Measurements from ENCODE around the gene ADGRD2.
A peak's percentile ranks its signal among the peaks of the same experiment; 100 is the strongest.

ADGRD2 gene

GRCh38 chr9:124474151-124474550 is 23.9 kb downstream of the ADGRD2 start:
- no peak for TF ChIP-seq REST (IDR thresholded peaks at IDR 0.05; ENCODE audit: insufficient read depth in 1 of 2, low read depth in 2 of 2, low read length in 2 of 2)

GRCh38 chr9:124475158-124475867 is 25.1 kb downstream of the ADGRD2 start:
- no peak for TF ChIP-seq SIN3A (IDR thresholded peaks at IDR 0.05; ENCODE audit: borderline replicate concordance, insufficient read depth, low read length)
- TF ChIP-seq FOXP2 (optimal IDR thresholded peaks at IDR 0.05; ENCODE audit: borderline replicate concordance, extremely low read depth, extremely low read length, insufficient read depth), result no peak
- TF ChIP-seq REST (IDR thresholded peaks at IDR 0.05; ENCODE audit: insufficient read depth in 1 of 2, low read depth in 2 of 2, low read length in 2 of 2), result no peak
- no peak for TF ChIP-seq TAF1 (IDR thresholded peaks at IDR 0.05; ENCODE audit: borderline replicate concordance, insufficient read depth, low read length)
- TF ChIP-seq POLR2AphosphoS5 (IDR thresholded peaks at IDR 0.05; ENCODE audit: low read depth, low read length), result no peak

GRCh38 chr9:124475868-124476690 is 25.8 kb downstream of the ADGRD2 start:
- TF ChIP-seq POLR2AphosphoS5 (IDR thresholded peaks at IDR 0.05; ENCODE audit: low read depth, low read length), result no peak
- TF ChIP-seq SIN3A (IDR thresholded peaks at IDR 0.05; ENCODE audit: borderline replicate concordance, insufficient read depth, low read length), result no peak
- TF ChIP-seq REST (IDR thresholded peaks at IDR 0.05; ENCODE audit: insufficient read depth in 1 of 2, low read depth in 2 of 2, low read length in 2 of 2), result no peak
- TF ChIP-seq TAF1 (IDR thresholded peaks at IDR 0.05; ENCODE audit: borderline replicate concordance, insufficient read depth, low read length), result no peak
- no peak for TF ChIP-seq FOXP2 (optimal IDR thresholded peaks at IDR 0.05; ENCODE audit: borderline replicate concordance, extremely low read depth, extremely low read length, insufficient read depth)

- TF ChIP-seq FOXP2 (optimal IDR thresholded peaks at IDR 0.05; ENCODE audit: borderline replicate concordance, extremely low read depth, extremely low read length, insufficient read depth), result peak; percentile 14
- no peak for TF ChIP-seq TAF1 (IDR thresholded peaks at IDR 0.05; ENCODE audit: borderline replicate concordance, insufficient read depth, low read length)
- TF ChIP-seq SIN3A (IDR thresholded peaks at IDR 0.05; ENCODE audit: borderline replicate concordance, insufficient read depth, low read length), result no peak
- no peak for TF ChIP-seq POLR2AphosphoS5 (IDR thresholded peaks at IDR 0.05; ENCODE audit: low read depth, low read length)
- TF ChIP-seq REST (IDR thresholded peaks at IDR 0.05; ENCODE audit: insufficient read depth in 1 of 2, low read depth in 2 of 2, low read length in 2 of 2), result no peak
Measured at GRCh38 chr9:124477211-124477647, 27.0 kb downstream of the ADGRD2 start.

Measured in PFSK-1 (cell line).